ENCODE measurements around the gene NR5A2. TPM values are rescaled to one million over a fixed set of nuclear protein-coding genes. Genes with fewer than 3 reads are reported as not detected.

The NR5A2 gene
- total RNA-seq, 1 donor from 2014 or later = 0.98 TPM

GRCh38 chr1:200035397-200035955 is 8.0 kb downstream of the NR5A2 start:
- Histone ChIP-seq H3K27ac (no peak overlapping the region), H3K27me3 (no peaks in the 10 kb centered on the region), H3K9me3 (no peaks in the 10 kb centered on the region), H3K36me3 (no peaks in the 10 kb centered on the region), H3K4me1 (peaks cover 34% of the 10 kb centered on the region), H3K4me3 (peak overlapping the region; percentile 5 to 22)
- no peak for DNase-seq (ENCODE audit: extremely low spot score in 2 of 2)
- TF ChIP-seq POLR2AphosphoS5 (IDR thresholded peaks at IDR 0.05; ENCODE audit: insufficient read depth in 1 of 2, low read depth in 1 of 2) = no peak
- no peak for TF ChIP-seq POLR2A (IDR thresholded peaks at IDR 0.05)
- TF ChIP-seq, protein P1, sequence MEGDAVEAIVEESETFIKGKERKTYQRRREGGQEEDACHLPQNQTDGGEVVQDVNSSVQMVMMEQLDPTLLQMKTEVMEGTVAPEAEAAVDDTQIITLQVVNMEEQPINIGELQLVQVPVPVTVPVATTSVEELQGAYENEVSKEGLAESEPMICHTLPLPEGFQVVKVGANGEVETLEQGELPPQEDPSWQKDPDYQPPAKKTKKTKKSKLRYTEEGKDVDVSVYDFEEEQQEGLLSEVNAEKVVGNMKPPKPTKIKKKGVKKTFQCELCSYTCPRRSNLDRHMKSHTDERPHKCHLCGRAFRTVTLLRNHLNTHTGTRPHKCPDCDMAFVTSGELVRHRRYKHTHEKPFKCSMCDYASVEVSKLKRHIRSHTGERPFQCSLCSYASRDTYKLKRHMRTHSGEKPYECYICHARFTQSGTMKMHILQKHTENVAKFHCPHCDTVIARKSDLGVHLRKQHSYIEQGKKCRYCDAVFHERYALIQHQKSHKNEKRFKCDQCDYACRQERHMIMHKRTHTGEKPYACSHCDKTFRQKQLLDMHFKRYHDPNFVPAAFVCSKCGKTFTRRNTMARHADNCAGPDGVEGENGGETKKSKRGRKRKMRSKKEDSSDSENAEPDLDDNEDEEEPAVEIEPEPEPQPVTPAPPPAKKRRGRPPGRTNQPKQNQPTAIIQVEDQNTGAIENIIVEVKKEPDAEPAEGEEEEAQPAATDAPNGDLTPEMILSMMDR (IDR thresholded peaks at IDR 0.05) = no peak
- intact Hi-C loops (cut with DNase I) = no loop called here

GRCh38 chr1:200035956-200036618 is 8.6 kb downstream of the NR5A2 start:
- Histone ChIP-seq H3K27me3 (no peaks in the 10 kb centered on the region), H3K36me3 (no peaks in the 10 kb centered on the region), H3K4me3 (no peak overlapping the region), H3K4me1 (peaks cover 40% of the 10 kb centered on the region), H3K27ac (no peak overlapping the region), H3K9me3 (no peaks in the 10 kb centered on the region)
- no peak for DNase-seq (ENCODE audit: extremely low spot score in 2 of 2)
- intact Hi-C loops (cut with DNase I) = no loop called here
- TF ChIP-seq POLR2A (IDR thresholded peaks at IDR 0.05) = no peak
- TF ChIP-seq, protein P1 (IDR thresholded peaks at IDR 0.05) = no peak
- no peak for TF ChIP-seq POLR2AphosphoS5 (IDR thresholded peaks at IDR 0.05; ENCODE audit: insufficient read depth in 1 of 2, low read depth in 1 of 2)

GRCh38 chr1:200036619-200037270 is 9.2 kb downstream of the NR5A2 start:
- Histone ChIP-seq H3K4me3 (no peak overlapping the region), H3K4me1 (peaks cover 40% of the 10 kb centered on the region), H3K9me3 (no peaks in the 10 kb centered on the region), H3K27me3 (no peaks in the 10 kb centered on the region), H3K36me3 (no peaks in the 10 kb centered on the region), H3K27ac (no peak overlapping the region)
- intact Hi-C loops (cut with DNase I) = no loop called here
- no peak for DNase-seq (ENCODE audit: extremely low spot score in 2 of 2)
- TF ChIP-seq POLR2AphosphoS5 (IDR thresholded peaks at IDR 0.05; ENCODE audit: insufficient read depth in 1 of 2, low read depth in 1 of 2) = no peak
- TF ChIP-seq POLR2A (IDR thresholded peaks at IDR 0.05) = no peak
- TF ChIP-seq, protein P1 (IDR thresholded peaks at IDR 0.05) = no peak

DNA sequence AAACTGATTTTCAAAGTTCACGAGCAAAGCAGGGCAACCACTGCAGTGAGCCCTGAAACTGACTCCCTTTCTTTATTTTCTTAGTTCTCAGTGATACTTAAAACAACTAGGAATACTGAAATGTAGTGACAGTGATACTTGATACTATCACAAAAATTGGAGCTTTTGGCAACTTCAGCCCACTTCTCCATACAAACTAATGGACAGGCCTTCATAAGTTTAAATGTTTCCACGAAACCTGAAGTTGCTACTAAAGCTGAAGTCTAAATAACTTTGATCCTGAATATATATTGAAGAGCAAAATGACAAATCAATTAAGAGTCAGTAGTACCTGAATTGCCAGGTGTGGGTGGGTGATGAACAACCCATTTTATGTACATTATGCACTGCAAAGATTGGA is 10.0 kb downstream of the NR5A2 start:
- no peak for TF ChIP-seq POLR2A (IDR thresholded peaks at IDR 0.05)
- TF ChIP-seq, protein P1 (IDR thresholded peaks at IDR 0.05) = no peak
- TF ChIP-seq POLR2AphosphoS5 (IDR thresholded peaks at IDR 0.05; ENCODE audit: insufficient read depth in 1 of 2, low read depth in 1 of 2) = no peak
- intact Hi-C loops (cut with DNase I) = no loop called here
- no peak overlapping the region for H3K27ac ChIP-seq
- H3K9me3 ChIP-seq = no peaks in the 10 kb centered on the region
- H3K4me1 ChIP-seq = peaks cover 46% of the 10 kb centered on the region
- no peaks in the 10 kb centered on the region for H3K27me3 ChIP-seq
- no peak for DNase-seq (ENCODE audit: extremely low spot score in 2 of 2)
- H3K4me3 ChIP-seq = no peak overlapping the region
- H3K36me3 ChIP-seq = no peaks in the 10 kb centered on the region

GRCh38 chr1:200037904-200038303 is 10.4 kb downstream of the NR5A2 start:
- intact Hi-C loops (cut with DNase I) = no loop called here
- Histone ChIP-seq H3K4me3 (no peak overlapping the region), H3K4me1 (peaks cover 50% of the 10 kb centered on the region), H3K9me3 (no peaks in the 10 kb centered on the region), H3K27me3 (no peaks in the 10 kb centered on the region), H3K27ac (no peak overlapping the region), H3K36me3 (no peaks in the 10 kb centered on the region)
- DNase-seq (ENCODE audit: extremely low spot score in 2 of 2) = no peak
- TF ChIP-seq, protein P1 (IDR thresholded peaks at IDR 0.05) = no peak
- TF ChIP-seq POLR2AphosphoS5 (IDR thresholded peaks at IDR 0.05; ENCODE audit: insufficient read depth in 1 of 2, low read depth in 1 of 2) = no peak
- no peak for TF ChIP-seq POLR2A (IDR thresholded peaks at IDR 0.05)

Measured in vagina (tissue), 2 donors.